Activated T-cell treated with anti-CD3 and anti-CD28 coated beads for 1 hour (primary cell): ENCODE results near the gene MOCS1.
"Not testable (repeated sequence)": the region's sequence is repeated elsewhere in the genome, so short reads cannot be mapped to it uniquely, and the experiment has no call there.

ENCODE experiments used
- DNase-seq: peaks from one replicate; pipeline ENCODE4 v3.0.0-alpha.2; 2020; ENCODE audit warnings: low read depth

The MOCS1 gene

GRCh38 chr6:39934131-39934757 is at the start of gene MOCS1:
TSS of gene MOCS1 (minus strand) at chr6:39934462. CDS start at chr6:39934417, 45 bp downstream.
- peak; percentile 8 for DNase-seq

GRCh38 chr6:39984051-39984450 is 49.8 kb upstream of the MOCS1 start:
- no peak for DNase-seq

GRCh38 chr6:39983193-39983592 is 48.9 kb upstream of the MOCS1 start:
- DNase-seq = no peak

- no peak for DNase-seq
These were observed 48.5 kb upstream of the MOCS1 start for GRCh38 chr6:39982720-39983119.

GRCh38 chr6:39980839-39981580 is 46.7 kb upstream of the MOCS1 start:
- DNase-seq = no peak

GRCh38 chr6:39979461-39980328 is 45.4 kb upstream of the MOCS1 start:
- DNase-seq = no peak

GRCh38 chr6:39978240-39978639 is 44.0 kb upstream of the MOCS1 start:
- DNase-seq = no peak

- no peak for DNase-seq
These were observed 39.4 kb upstream of the MOCS1 start for GRCh38 chr6:39973661-39974060.

GRCh38 chr6:39972717-39973116 is 38.5 kb upstream of the MOCS1 start:
- DNase-seq = not testable (repeated sequence)

- DNase-seq = not testable (repeated sequence)
These were observed 36.9 kb upstream of the MOCS1 start for GRCh38 chr6:39971131-39971530.

GRCh38 chr6:39965751-39966150 is 31.5 kb upstream of the MOCS1 start:
- DNase-seq = no peak

GRCh38 chr6:39964530-39964929 is 30.3 kb upstream of the MOCS1 start:
- no peak for DNase-seq

GRCh38 chr6:39964094-39964493 is 29.8 kb upstream of the MOCS1 start:
- no peak for DNase-seq

GRCh38 chr6:39962831-39963230 is 28.6 kb upstream of the MOCS1 start:
- DNase-seq = no peak

GRCh38 chr6:39961178-39961577 is 26.9 kb upstream of the MOCS1 start:
- DNase-seq = no peak

GRCh38 chr6:39958947-39959346 is 24.7 kb upstream of the MOCS1 start:
- DNase-seq = no peak

- DNase-seq = no peak
These were observed 22.7 kb upstream of the MOCS1 start for GRCh38 chr6:39956936-39957335.

GRCh38 chr6:39953076-39953618 is 18.9 kb upstream of the MOCS1 start:
- DNase-seq = no peak

- no peak for DNase-seq
These were observed 17.9 kb upstream of the MOCS1 start for GRCh38 chr6:39952167-39952566.

GRCh38 chr6:39951716-39952115 is 17.5 kb upstream of the MOCS1 start:
- no peak for DNase-seq

GRCh38 chr6:39951191-39951590 is 16.9 kb upstream of the MOCS1 start:
- DNase-seq = no peak

- no peak for DNase-seq
These were observed 16.0 kb upstream of the MOCS1 start for GRCh38 chr6:39950125-39950720.
